ENCODE measurements around the gene VEGFC.

VEGFC gene

GRCh38 chr4:176758731-176759130 is 34.0 kb downstream of the VEGFC start:
- no peak for DNase-seq

- no peak for DNase-seq
Measured at GRCh38 chr4:176758323-176758722, 34.4 kb downstream of the VEGFC start.

- no peak for DNase-seq
Measured at GRCh38 chr4:176755613-176756012, 37.1 kb downstream of the VEGFC start.

- no peak for DNase-seq
Measured at GRCh38 chr4:176755001-176755400, 37.7 kb downstream of the VEGFC start.

- no peak for DNase-seq
Measured at GRCh38 chr4:176753049-176753448, 39.7 kb downstream of the VEGFC start.

GRCh38 chr4:176752191-176752749 is 40.5 kb downstream of the VEGFC start:
- no peak for DNase-seq

GRCh38 chr4:176751061-176751460 is 41.7 kb downstream of the VEGFC start:
- DNase-seq: no peak

- DNase-seq: no peak
Measured at GRCh38 chr4:176746846-176747245, 45.9 kb downstream of the VEGFC start.

- DNase-seq: no peak
Measured at GRCh38 chr4:176745902-176746301, 46.8 kb downstream of the VEGFC start.

GRCh38 chr4:176744091-176744490 is 48.6 kb downstream of the VEGFC start:
- no peak for DNase-seq

- DNase-seq: no peak
Measured at GRCh38 chr4:176742211-176742610, 50.5 kb downstream of the VEGFC start.

- no peak for DNase-seq
Measured at GRCh38 chr4:176741253-176741652, 51.5 kb downstream of the VEGFC start.

- no peak for DNase-seq
Measured at GRCh38 chr4:176735300-176735699, 57.4 kb downstream of the VEGFC start.

- DNase-seq: no peak
Measured at GRCh38 chr4:176734461-176734860, 58.3 kb downstream of the VEGFC start.

- no peak for DNase-seq
Measured at GRCh38 chr4:176729489-176729888, 63.2 kb downstream of the VEGFC start.

- no peak for DNase-seq
Measured at GRCh38 chr4:176726803-176727202, 65.9 kb downstream of the VEGFC start.

- no peak for DNase-seq
Measured at GRCh38 chr4:176721459-176721858, 71.3 kb downstream of the VEGFC start.

- no peak for DNase-seq
Measured at GRCh38 chr4:176718881-176719280, 73.8 kb downstream of the VEGFC start.

- DNase-seq: no peak
Measured at GRCh38 chr4:176717237-176717636, 75.5 kb downstream of the VEGFC start.

GRCh38 chr4:176709417-176709816 is 83.3 kb downstream of the VEGFC start:
- DNase-seq: no peak

- DNase-seq: no peak
Measured at GRCh38 chr4:176708771-176709311, 83.9 kb downstream of the VEGFC start.

GRCh38 chr4:176690716-176691115 is 102.0 kb downstream of the VEGFC start:
- DNase-seq: no peak

GRCh38 chr4:176680668-176681180 is 112.0 kb downstream of the VEGFC start:
- no peak for DNase-seq

GRCh38 chr4:176676901-176677300 is 115.8 kb downstream of the VEGFC start:
- DNase-seq: no peak

GRCh38 chr4:176675810-176676209 is 116.9 kb downstream of the VEGFC start:
- DNase-seq: no peak
